Activated T-cell treated with anti-CD3 and anti-CD28 coated beads for 48 hours (primary cell): ENCODE results near the gene CDYL.
A peak's percentile ranks its signal among the peaks of the same experiment; 100 is the strongest.

Source experiments
- DNase-seq: peaks from one replicate; pipeline ENCODE4 v3.0.0-alpha.2; 2020; ENCODE audit warnings: low read depth

The CDYL gene

DNA sequence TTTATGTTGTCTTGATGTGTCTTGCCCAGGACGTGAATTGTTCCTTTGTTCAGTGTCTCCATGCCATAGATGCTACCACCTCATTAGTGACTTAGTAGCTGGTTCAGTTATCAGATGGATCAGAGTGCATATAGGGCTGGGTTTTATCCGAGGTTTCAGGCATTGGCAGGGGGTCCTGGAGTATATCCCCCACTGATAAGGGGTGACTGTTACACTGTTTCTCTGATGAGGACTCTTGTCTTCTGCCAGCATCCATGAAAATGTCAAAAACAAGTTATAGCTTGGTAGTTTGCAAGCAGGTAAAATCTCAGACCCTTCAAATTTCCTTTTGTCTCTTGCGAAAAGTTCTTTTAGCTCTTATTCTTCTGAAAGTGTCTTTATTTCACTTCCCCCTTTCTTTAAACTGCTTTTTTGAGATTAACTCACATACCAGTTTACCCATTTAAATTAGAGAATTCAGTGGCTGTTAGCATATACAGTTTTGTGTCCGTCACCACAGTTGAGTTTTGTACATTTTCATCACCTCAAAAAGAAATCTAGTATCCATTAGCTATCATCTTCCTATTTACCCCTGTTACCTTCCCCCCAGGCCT lies 109.2 kb downstream of the CDYL start:
- DNase-seq: no peak

GRCh38 chr6:4888841-4889240 lies 112.6 kb downstream of the CDYL start:
- DNase-seq: no peak

- DNase-seq: no peak
Observed at GRCh38 chr6:4889701-4890100, 113.5 kb downstream of the CDYL start.

DNA sequence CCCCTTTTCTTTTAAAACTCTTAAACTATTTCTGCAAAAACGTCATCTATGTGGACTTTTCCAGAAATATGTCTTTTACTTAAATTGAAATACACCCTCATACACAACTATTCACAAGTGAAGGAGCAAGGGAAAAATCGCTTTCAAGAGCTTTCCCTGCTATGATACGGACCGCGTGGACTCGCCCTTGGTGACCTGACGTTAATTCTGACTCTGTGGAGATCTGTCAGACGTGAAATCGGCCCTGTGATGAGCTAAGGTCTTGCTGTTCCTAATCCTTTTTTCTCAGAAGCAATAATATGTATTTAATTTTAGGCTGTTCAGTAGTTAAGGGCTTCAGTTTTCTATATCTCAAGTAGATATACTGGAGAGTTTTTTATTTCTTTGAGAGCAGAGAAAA lies 114.0 kb downstream of the CDYL start:
- no peak for DNase-seq

DNA sequence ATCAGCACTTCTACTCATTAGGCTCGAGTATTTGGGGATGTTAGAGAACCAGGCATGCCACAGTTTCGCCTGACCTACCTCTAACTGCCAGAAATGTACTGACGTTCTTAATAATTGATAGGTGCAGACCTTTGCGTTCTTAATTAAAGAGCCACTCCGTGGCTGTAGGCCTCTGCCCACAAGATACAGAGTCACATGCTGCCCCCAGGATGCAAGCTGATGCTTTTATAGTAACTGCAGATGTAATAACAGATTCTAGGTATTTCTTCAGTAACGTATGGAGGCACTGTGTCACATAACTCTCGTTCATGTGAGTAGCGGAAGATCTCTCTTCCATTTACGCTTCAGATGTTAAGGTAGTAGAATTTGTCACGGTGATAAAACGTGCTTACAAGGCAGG lies 114.4 kb downstream of the CDYL start:
- no peak for DNase-seq

DNA sequence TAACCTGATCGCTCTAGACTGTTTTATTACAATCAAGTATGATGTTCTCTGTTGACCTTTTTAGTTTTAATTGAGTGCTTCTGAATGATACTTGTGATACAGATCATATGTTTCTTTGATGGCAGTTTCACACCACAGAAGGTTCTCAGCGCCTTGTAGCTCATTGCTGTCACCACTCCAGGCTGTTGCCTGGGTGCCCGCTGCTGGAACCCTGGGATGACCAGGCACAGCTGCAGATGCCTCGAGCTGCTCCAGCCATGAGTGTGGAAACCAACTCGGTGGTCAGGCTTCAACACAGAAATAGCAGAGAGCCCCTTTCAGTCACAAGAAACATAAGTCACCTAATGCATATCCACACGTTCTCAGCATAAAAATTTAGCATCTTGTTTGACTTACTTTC lies 114.9 kb downstream of the CDYL start:
- no peak for DNase-seq

DNA sequence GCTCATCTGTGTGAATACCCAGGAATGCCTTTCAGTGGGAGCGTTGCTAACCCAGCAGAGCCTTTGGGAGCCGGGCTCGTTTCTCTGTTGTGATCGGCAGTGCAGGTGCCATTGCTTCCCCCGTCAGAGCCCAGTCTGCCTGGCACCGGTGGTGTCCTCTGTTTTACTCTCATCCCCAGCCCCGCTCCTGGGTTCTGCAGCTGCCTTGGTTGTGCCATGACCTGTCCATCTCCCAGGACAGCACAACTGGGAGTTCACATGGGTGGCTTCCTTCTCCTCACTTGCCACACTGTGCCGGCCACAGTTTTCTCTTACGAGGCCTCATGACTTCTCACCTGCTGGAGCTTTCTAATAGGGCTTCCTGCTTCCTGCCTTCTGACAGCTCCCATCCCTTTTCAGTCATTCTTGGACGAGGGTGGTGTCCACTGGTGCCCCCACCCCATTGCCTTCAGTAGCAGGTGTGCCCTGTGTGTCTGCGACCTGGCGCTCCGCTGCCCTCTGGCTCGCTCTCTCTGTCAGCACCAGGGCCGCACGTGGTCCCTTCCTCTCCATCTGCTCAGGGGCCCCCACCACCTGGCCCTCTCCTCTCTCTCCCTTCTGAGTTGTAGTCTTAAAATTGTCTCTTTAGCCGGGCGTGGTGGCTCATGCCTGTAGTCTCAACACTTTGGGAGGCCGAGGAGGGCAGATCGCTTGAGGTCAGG lies 116.7 kb downstream of the CDYL start:
- no peak for DNase-seq

DNA sequence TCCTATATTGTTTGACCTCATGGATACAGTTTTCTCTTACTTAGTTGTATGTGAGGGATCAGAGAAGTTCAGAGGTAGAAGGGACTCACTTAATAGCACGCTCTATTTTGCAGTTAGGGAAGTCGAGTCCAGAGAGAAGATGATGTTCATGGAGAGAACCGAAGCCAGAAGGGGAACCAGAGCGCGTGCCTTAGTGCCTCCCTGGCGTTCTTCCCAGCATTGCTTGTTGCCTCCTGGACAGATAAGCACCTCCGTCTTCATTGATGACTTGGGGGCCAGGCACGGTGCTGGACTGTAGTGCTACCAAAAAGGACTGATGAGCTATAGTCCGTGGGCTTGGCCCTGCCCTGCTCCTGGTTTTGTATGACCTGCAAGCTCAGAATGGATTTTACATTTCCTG lies 117.8 kb downstream of the CDYL start:
- DNase-seq: no peak

GRCh38 chr6:4895971-4896370 lies 119.8 kb downstream of the CDYL start:
- DNase-seq: no peak

GRCh38 chr6:4896401-4896800 lies 120.2 kb downstream of the CDYL start:
- no peak for DNase-seq

DNA sequence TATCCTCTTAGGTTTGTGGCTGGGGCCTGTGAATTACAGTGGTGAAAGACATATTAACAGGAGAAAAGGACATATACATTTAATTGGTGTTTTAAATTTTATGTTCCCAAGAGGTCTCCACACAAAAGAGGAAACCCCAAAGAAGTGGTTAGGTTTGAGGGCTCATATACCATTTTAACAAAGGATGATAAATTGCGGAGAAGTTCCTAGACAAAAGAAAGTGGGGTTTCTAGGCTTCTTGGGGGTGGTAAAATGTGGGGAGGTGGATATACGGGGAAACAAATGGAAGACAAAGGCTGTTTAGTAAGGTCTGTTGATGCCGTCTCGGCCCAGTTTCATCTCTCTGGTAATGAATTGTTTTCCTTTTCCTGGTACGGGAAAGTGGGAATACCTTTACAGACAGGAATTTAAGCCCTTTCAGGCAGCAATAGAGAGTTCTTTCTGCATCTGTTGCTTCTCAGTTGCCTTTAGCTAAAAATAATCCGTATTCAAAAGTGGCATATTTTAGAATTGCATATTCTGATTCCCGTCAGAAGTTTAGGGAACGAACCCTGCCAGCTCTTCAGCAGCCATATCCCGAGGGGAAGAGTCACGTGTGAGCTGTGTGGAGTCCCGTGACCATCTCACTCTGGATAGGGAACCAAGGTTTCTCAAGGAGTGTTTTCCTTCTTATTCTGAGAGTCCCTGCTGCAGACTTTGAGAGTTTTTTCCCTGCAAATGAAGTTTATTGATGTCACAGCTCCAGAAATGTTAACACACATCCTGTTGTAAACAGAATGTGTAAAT lies 123.2 kb downstream of the CDYL start:
- no peak for DNase-seq

GRCh38 chr6:4901386-4902061 lies 125.3 kb downstream of the CDYL start:
- DNase-seq: no peak

GRCh38 chr6:4902363-4902762 lies 126.2 kb downstream of the CDYL start:
- no peak for DNase-seq

GRCh38 chr6:4903121-4903520 lies 126.9 kb downstream of the CDYL start:
- no peak for DNase-seq

- DNase-seq: no peak
Observed at GRCh38 chr6:4903751-4904370, 127.7 kb downstream of the CDYL start.

DNA sequence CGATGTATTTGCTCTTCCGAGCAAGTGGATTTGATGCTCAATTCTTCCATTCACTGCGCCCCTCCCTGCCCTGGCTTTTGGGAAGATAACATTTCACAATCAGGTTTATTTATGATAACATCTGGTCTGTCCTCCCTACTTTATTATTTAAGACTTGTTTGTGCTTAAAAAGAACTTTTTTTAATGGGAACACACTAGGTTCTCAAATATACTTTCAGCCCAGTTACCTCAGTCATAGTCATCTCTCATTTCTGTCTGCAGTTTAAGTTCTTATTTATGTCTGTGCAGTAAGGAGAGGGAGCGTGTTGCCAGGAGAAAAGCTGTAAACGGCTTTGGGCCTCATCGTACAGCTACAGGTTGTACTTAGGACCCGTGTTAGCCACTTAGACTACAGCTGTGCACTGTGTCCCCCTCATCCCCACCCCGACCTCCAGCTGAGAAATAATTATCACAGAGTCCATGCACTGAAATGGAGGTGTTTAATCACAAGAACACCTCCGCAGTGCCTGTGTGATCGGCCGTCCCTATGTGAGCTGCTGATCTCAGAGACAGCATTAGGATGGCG lies 128.3 kb downstream of the CDYL start:
- DNase-seq: no peak

- DNase-seq: no peak
Observed at GRCh38 chr6:4905826-4906225, 129.6 kb downstream of the CDYL start.

GRCh38 chr6:4906293-4907276 lies 130.4 kb downstream of the CDYL start:
- DNase-seq: peak; percentile 9

- no peak for DNase-seq
Observed at GRCh38 chr6:4907602-4908001, 131.4 kb downstream of the CDYL start.

DNA sequence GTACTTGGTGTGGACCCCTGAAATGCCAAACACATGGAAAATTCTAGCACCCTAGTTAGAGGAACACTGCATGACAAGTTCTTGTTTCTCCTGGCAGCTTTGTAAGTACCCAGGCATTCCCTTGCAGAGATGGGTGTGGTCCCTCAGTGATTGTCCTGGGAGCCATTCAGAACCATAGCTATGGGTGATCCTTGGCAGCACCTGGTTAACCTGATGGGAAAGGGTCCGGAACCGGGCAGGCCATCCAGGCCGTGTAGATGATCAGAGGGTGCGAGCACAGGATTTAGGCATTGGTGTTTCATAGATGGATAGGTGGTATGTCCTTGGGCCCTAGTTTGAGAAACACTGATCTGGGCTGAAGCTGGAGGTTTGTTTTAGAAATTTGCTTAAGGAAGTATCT lies 131.9 kb downstream of the CDYL start:
- no peak for DNase-seq
